ENCODE data around the gene COL5A2.

DNA sequence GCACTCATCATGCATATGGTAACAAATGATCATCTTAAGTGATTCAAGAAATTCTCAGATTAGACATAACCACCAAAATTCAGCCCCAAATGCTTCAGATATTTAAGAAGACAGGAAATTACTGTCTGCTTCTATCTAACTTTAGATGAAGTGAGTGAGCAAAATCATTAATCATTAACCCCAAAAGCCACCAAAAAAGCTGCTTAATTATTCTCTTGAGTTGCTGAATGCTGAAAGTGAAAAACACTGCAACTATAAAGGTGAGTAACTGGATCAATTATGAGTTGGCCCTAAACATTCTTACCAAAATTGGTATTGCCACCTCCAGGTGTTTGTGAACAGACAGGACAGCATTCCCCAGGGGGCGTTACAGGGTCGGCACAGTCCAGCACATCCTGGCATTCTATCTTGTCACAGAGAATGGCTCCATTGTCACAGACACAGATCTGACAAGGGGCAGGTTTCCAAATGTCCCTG, 69.6 kb downstream of the COL5A2 start:
- TF ChIP-seq, protein P1, sequence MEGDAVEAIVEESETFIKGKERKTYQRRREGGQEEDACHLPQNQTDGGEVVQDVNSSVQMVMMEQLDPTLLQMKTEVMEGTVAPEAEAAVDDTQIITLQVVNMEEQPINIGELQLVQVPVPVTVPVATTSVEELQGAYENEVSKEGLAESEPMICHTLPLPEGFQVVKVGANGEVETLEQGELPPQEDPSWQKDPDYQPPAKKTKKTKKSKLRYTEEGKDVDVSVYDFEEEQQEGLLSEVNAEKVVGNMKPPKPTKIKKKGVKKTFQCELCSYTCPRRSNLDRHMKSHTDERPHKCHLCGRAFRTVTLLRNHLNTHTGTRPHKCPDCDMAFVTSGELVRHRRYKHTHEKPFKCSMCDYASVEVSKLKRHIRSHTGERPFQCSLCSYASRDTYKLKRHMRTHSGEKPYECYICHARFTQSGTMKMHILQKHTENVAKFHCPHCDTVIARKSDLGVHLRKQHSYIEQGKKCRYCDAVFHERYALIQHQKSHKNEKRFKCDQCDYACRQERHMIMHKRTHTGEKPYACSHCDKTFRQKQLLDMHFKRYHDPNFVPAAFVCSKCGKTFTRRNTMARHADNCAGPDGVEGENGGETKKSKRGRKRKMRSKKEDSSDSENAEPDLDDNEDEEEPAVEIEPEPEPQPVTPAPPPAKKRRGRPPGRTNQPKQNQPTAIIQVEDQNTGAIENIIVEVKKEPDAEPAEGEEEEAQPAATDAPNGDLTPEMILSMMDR (IDR thresholded peaks at IDR 0.05), result no peak
- TF ChIP-seq POLR2A (IDR thresholded peaks at IDR 0.05), result no peak

All from right lobe of liver (tissue), 4 donors.